ENCODE data around the gene AGBL5. TPM values are rescaled to one million over a fixed set of nuclear protein-coding genes. Genes with fewer than 3 reads are reported as not detected.
A peak's percentile ranks its signal among the peaks of the same experiment; 100 is the strongest.
"Not testable (repeated sequence)": the region's sequence is repeated elsewhere in the genome, so short reads cannot be mapped to it uniquely, and the experiment has no call there.

The AGBL5 gene
- total RNA-seq, 1 donor from 2014 or later, result 13.8 TPM

- intact Hi-C loops (cut with micrococcal nuclease), result loop anchor here (5.0 kb wide), 1 partner anchor 357 kb away; the partner anchor contains the start of gene NRBP1
- peaks cover 2% of the 10 kb centered on the region for H3K27me3 Mint-ChIP-seq (ENCODE audit: insufficient read depth)
- DNase-seq (ENCODE audit: low spot score), result no peak
- H3K9me3 Mint-ChIP-seq, result no peaks in the 10 kb centered on the region
- peak overlapping the region; percentile 99 for H3K4me3 Mint-ChIP-seq
- H3K4me1 Mint-ChIP-seq (ENCODE audit: low read depth), result peaks cover 84% of the 10 kb centered on the region
- H3K27ac Mint-ChIP-seq, result peak overlapping the region; percentile 76
- peaks cover 43% of the 10 kb centered on the region for H3K36me3 Mint-ChIP-seq (ENCODE audit: low read depth)
Observed at GRCh38 chr2:27069961-27070618, 18.6 kb downstream of the AGBL5 start.

GRCh38 chr2:27070653-27071276 is 19.3 kb downstream of the AGBL5 start:
- no peak for DNase-seq (ENCODE audit: low spot score)
- H3K27ac Mint-ChIP-seq, result peak overlapping the region; percentile 94
- H3K27me3 Mint-ChIP-seq (ENCODE audit: insufficient read depth), result peaks cover 2% of the 10 kb centered on the region
- intact Hi-C loops (cut with micrococcal nuclease), result loop anchor here (1.0 to 5.0 kb wide), 9 partner anchors 11 to 357 kb away; partner anchors contain the start of genes AGBL5, ATRAID, GTF3C2 and KHK
- peaks cover 84% of the 10 kb centered on the region for H3K4me1 Mint-ChIP-seq (ENCODE audit: low read depth)
- peak overlapping the region; percentile 99 for H3K4me3 Mint-ChIP-seq
- peaks cover 40% of the 10 kb centered on the region for H3K36me3 Mint-ChIP-seq (ENCODE audit: low read depth)
- H3K9me3 Mint-ChIP-seq, result no peaks in the 10 kb centered on the region

GRCh38 chr2:27071277-27071989 is 20.0 kb downstream of the AGBL5 start, which contains the start of gene OST4:
OST4 (minus strand) TSS chr2:27071654.
- peak; percentile 91 for DNase-seq (ENCODE audit: low spot score)
- no peaks in the 10 kb centered on the region for H3K9me3 Mint-ChIP-seq
- peak within 1 kb of the TSS; percentile 99 for H3K4me3 Mint-ChIP-seq
- peak within 1 kb of the TSS; percentile 98 for H3K27ac Mint-ChIP-seq
- H3K36me3 Mint-ChIP-seq (ENCODE audit: low read depth), result peaks cover 33% of the 10 kb centered on the region
- intact Hi-C loops (cut with micrococcal nuclease), result loop anchor here (1.0 to 5.0 kb wide), 9 partner anchors 10 to 356 kb away; partner anchors contain the start of genes AGBL5, ATRAID, GTF3C2 and KHK
- peaks cover 84% of the 10 kb centered on the region for H3K4me1 Mint-ChIP-seq (ENCODE audit: low read depth)
- peaks cover 2% of the 10 kb centered on the region for H3K27me3 Mint-ChIP-seq (ENCODE audit: insufficient read depth)

- Mint-ChIP-seq H3K9me3 (no peaks in the 10 kb centered on the region), H3K4me1 (ENCODE audit: low read depth) (peaks cover 90% of the 10 kb centered on the region), H3K36me3 (ENCODE audit: low read depth) (peaks cover 33% of the 10 kb centered on the region), H3K27ac (peak overlapping the region; percentile 98), H3K4me3 (peak overlapping the region; percentile 88), H3K27me3 (ENCODE audit: insufficient read depth) (peaks cover 2% of the 10 kb centered on the region)
- peak; percentile 20 for DNase-seq (ENCODE audit: low spot score)
- intact Hi-C loops (cut with micrococcal nuclease), result loop anchor here (1.0 to 5.0 kb wide), 9 partner anchors 9 to 355 kb away; partner anchors contain the start of genes AGBL5, ATRAID, GTF3C2 and KHK
Observed at GRCh38 chr2:27071990-27072830, 20.7 kb downstream of the AGBL5 start.

GRCh38 chr2:27072920-27073319 is 21.5 kb downstream of the AGBL5 start:
- H3K9me3 Mint-ChIP-seq, result no peaks in the 10 kb centered on the region
- intact Hi-C loops (cut with micrococcal nuclease), result loop anchor here (5.0 kb wide), 1 partner anchor 354 kb away; the partner anchor contains the start of gene NRBP1
- H3K4me3 Mint-ChIP-seq, result peak overlapping the region; percentile 88
- peak overlapping the region; percentile 79 for H3K27ac Mint-ChIP-seq
- peaks cover 88% of the 10 kb centered on the region for H3K4me1 Mint-ChIP-seq (ENCODE audit: low read depth)
- H3K27me3 Mint-ChIP-seq (ENCODE audit: insufficient read depth), result peaks cover 2% of the 10 kb centered on the region
- peaks cover 27% of the 10 kb centered on the region for H3K36me3 Mint-ChIP-seq (ENCODE audit: low read depth)
- DNase-seq (ENCODE audit: low spot score), result no peak

- intact Hi-C loops (cut with micrococcal nuclease), result loop anchor here (5.0 kb wide), 1 partner anchor 354 kb away; the partner anchor contains the start of gene NRBP1
- H3K4me3 Mint-ChIP-seq, result peak overlapping the region; percentile 40
- H3K27ac Mint-ChIP-seq, result peak overlapping the region; percentile 75
- peaks cover 2% of the 10 kb centered on the region for H3K27me3 Mint-ChIP-seq (ENCODE audit: insufficient read depth)
- DNase-seq (ENCODE audit: low spot score), result no peak
- H3K36me3 Mint-ChIP-seq (ENCODE audit: low read depth), result peaks cover 19% of the 10 kb centered on the region
- H3K9me3 Mint-ChIP-seq, result no peaks in the 10 kb centered on the region
- H3K4me1 Mint-ChIP-seq (ENCODE audit: low read depth), result peaks cover 81% of the 10 kb centered on the region
Observed at GRCh38 chr2:27073782-27074181, 22.3 kb downstream of the AGBL5 start.

- H3K9me3 Mint-ChIP-seq, result no peaks in the 10 kb centered on the region
- intact Hi-C loops (cut with micrococcal nuclease), result loop anchor here (5.0 kb wide), 1 partner anchor 352 kb away; the partner anchor contains the start of gene NRBP1
- peaks cover 73% of the 10 kb centered on the region for H3K4me1 Mint-ChIP-seq (ENCODE audit: low read depth)
- peaks cover 2% of the 10 kb centered on the region for H3K27me3 Mint-ChIP-seq (ENCODE audit: insufficient read depth)
- peak overlapping the region; percentile 87 for H3K27ac Mint-ChIP-seq
- peaks cover 11% of the 10 kb centered on the region for H3K36me3 Mint-ChIP-seq (ENCODE audit: low read depth)
- DNase-seq (ENCODE audit: low spot score), result peak; percentile 27
- H3K4me3 Mint-ChIP-seq, result peak overlapping the region; percentile 40
Observed at GRCh38 chr2:27074738-27075565, 23.5 kb downstream of the AGBL5 start.

- intact Hi-C loops (cut with micrococcal nuclease), result not testable (repeated sequence)
Observed at GRCh38 chr2:27075566-27075871, 24.1 kb downstream of the AGBL5 start.

GRCh38 chr2:27076323-27076722 is 24.9 kb downstream of the AGBL5 start:
- Mint-ChIP-seq H3K9me3 (no peaks in the 10 kb centered on the region), H3K27ac (peak overlapping the region; percentile 65), H3K27me3 (ENCODE audit: insufficient read depth) (no peaks in the 10 kb centered on the region), H3K4me1 (ENCODE audit: low read depth) (peaks cover 74% of the 10 kb centered on the region), H3K4me3 (peak overlapping the region; percentile 38), H3K36me3 (ENCODE audit: low read depth) (peaks cover 3% of the 10 kb centered on the region)
- no peak for DNase-seq (ENCODE audit: low spot score)
- intact Hi-C loops (cut with micrococcal nuclease), result no loop called here

More at GRCh38 chr2:27075566-27075871, 24.1 kb downstream of the AGBL5 start:
- DNase-seq (ENCODE audit: low spot score); H3K9me3 Mint-ChIP-seq; H3K27me3 Mint-ChIP-seq (ENCODE audit: insufficient read depth); H3K36me3 Mint-ChIP-seq (ENCODE audit: low read depth): not testable (repeated sequence)
- peak overlapping the region; percentile 40 for H3K4me3 Mint-ChIP-seq
- H3K27ac Mint-ChIP-seq, result peak overlapping the region; percentile 87
- peaks cover 73% of the 10 kb centered on the region for H3K4me1 Mint-ChIP-seq (ENCODE audit: low read depth)

- DNase-seq (ENCODE audit: low spot score), result no peak
- Mint-ChIP-seq H3K9me3 (no peaks in the 10 kb centered on the region), H3K36me3 (ENCODE audit: low read depth) (peaks cover 3% of the 10 kb centered on the region), H3K27ac (peak overlapping the region; percentile 16), H3K4me3 (no peak overlapping the region), H3K4me1 (ENCODE audit: low read depth) (peaks cover 76% of the 10 kb centered on the region), H3K27me3 (ENCODE audit: insufficient read depth) (no peaks in the 10 kb centered on the region)
- intact Hi-C loops (cut with micrococcal nuclease), result no loop called here
Observed at GRCh38 chr2:27077231-27077630, 25.8 kb downstream of the AGBL5 start.

GRCh38 chr2:27078267-27079194 is 27.1 kb downstream of the AGBL5 start, which contains the start of gene EMILIN1:
EMILIN1 (plus strand) TSS chr2:27078615; CDS start chr2:27079066, 451 bp downstream.
- intact Hi-C loops (cut with micrococcal nuclease), result no loop called here
- DNase-seq (ENCODE audit: low spot score), result no peak

More at GRCh38 chr2:27078267-27079194, 27.1 kb downstream of the AGBL5 start, which contains the start of gene EMILIN1:
- Mint-ChIP-seq H3K27me3 (ENCODE audit: insufficient read depth) (no peaks in the 10 kb centered on the region), H3K4me1 (ENCODE audit: low read depth) (peaks cover 63% of the 10 kb centered on the region), H3K27ac (peak within 1 kb of the TSS; percentile 16), H3K4me3 (no peak within 1 kb of the TSS), H3K36me3 (ENCODE audit: low read depth) (peaks cover 3% of the 10 kb centered on the region), H3K9me3 (no peaks in the 10 kb centered on the region)

All from activated T-helper 1 cell treated with anti-CD3 and anti-CD28 coated beads, Interleukin-12 subunit alpha, Interleukin-12 subunit beta, Interleukin-2, Interleukin-4 antibody, amounts not matched to agents 30 ng/mL and 10 ng/mL and 1 ng/mL, durations not matched to agents 14 hours and 24 hours and 36 hours (primary cell).